Measurements from ENCODE around the gene NHLRC1.

The NHLRC1 gene

GRCh38 chr6:18117136-18117535 is 5.3 kb downstream of the NHLRC1 start:
- H3K27me3 ChIP-seq (ENCODE audit: control insufficient read depth in 2 of 2, insufficient read depth in 2 of 2, low read length in 2 of 2): no peaks in the 10 kb centered on the region
- H3K4me1 ChIP-seq (ENCODE audit: control insufficient read depth in 2 of 2, insufficient read depth in 2 of 2, low read length in 2 of 2): peaks cover 2 to 5% of the 10 kb centered on the region in 2 donors
- H3K27ac ChIP-seq (ENCODE audit: low read depth in 2 of 2, low read length in 2 of 2): no peak overlapping the region
- no peaks in the 10 kb centered on the region for H3K9me3 ChIP-seq (ENCODE audit: control insufficient read depth in 2 of 2, low read length in 2 of 2)
- H3K36me3 ChIP-seq (ENCODE audit: control insufficient read depth in 2 of 2, insufficient read depth in 2 of 2, low read length in 2 of 2): no peaks in the 10 kb centered on the region
- H3K4me3 ChIP-seq (ENCODE audit: low read length in 2 of 2): no peak overlapping the region
- no peak overlapping the region for H3K9ac ChIP-seq (ENCODE audit: low read depth in 1 of 2, low read length in 2 of 2)

- H3K27me3 ChIP-seq (ENCODE audit: control insufficient read depth in 2 of 2, insufficient read depth in 2 of 2, low read length in 2 of 2): no peaks in the 10 kb centered on the region
- H3K9me3 ChIP-seq (ENCODE audit: control insufficient read depth in 2 of 2, low read length in 2 of 2): no peaks in the 10 kb centered on the region
- H3K9ac ChIP-seq (ENCODE audit: low read depth in 1 of 2, low read length in 2 of 2): no peak overlapping the region
- no peak overlapping the region for H3K4me3 ChIP-seq (ENCODE audit: low read length in 2 of 2)
- no peak overlapping the region for H3K27ac ChIP-seq (ENCODE audit: low read depth in 2 of 2, low read length in 2 of 2)
- no peaks in the 10 kb centered on the region for H3K36me3 ChIP-seq (ENCODE audit: control insufficient read depth in 2 of 2, insufficient read depth in 2 of 2, low read length in 2 of 2)
- peaks cover 0 to 3% of the 10 kb centered on the region in 2 donors for H3K4me1 ChIP-seq (ENCODE audit: control insufficient read depth in 2 of 2, insufficient read depth in 2 of 2, low read length in 2 of 2)
These were observed 7.1 kb downstream of the NHLRC1 start for GRCh38 chr6:18115356-18115755.

GRCh38 chr6:18110162-18110561 is 12.3 kb downstream of the NHLRC1 start:
- H3K27ac ChIP-seq (ENCODE audit: low read depth in 2 of 2, low read length in 2 of 2): no peak overlapping the region
- no peak overlapping the region for H3K4me3 ChIP-seq (ENCODE audit: low read length in 2 of 2)
- no peaks in the 10 kb centered on the region for H3K4me1 ChIP-seq (ENCODE audit: control insufficient read depth in 2 of 2, insufficient read depth in 2 of 2, low read length in 2 of 2)
- no peaks in the 10 kb centered on the region for H3K27me3 ChIP-seq (ENCODE audit: control insufficient read depth in 2 of 2, insufficient read depth in 2 of 2, low read length in 2 of 2)
- H3K9ac ChIP-seq (ENCODE audit: low read depth in 1 of 2, low read length in 2 of 2): no peak overlapping the region
- no peaks in the 10 kb centered on the region for H3K9me3 ChIP-seq (ENCODE audit: control insufficient read depth in 2 of 2, low read length in 2 of 2)
- no peaks in the 10 kb centered on the region for H3K36me3 ChIP-seq (ENCODE audit: control insufficient read depth in 2 of 2, insufficient read depth in 2 of 2, low read length in 2 of 2)

DNA sequence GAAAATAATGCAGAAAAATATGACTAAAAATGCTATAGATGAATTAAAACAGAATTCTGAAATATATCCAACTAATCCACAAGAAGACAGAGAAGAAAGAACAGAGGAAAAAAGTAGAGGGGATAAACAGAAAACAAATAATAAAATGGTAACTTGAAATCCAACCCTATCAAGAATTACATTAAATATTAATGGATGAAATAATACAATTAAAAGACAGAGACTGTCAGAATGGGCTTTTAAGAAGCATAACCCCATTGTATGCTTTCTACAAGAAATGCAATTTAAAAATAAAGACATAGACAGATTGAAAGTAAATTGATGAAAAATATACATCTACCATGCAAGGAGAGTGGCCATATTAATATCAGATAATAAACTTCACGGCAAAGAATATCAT is 15.4 kb downstream of the NHLRC1 start:
- Histone ChIP-seq H3K4me3 (ENCODE audit: low read length in 2 of 2) (no peak overlapping the region), H3K27me3 (ENCODE audit: control insufficient read depth in 2 of 2, insufficient read depth in 2 of 2, low read length in 2 of 2) (no peaks in the 10 kb centered on the region), H3K9me3 (ENCODE audit: control insufficient read depth in 2 of 2, low read length in 2 of 2) (no peaks in the 10 kb centered on the region), H3K9ac (ENCODE audit: low read depth in 1 of 2, low read length in 2 of 2) (no peak overlapping the region), H3K27ac (ENCODE audit: low read depth in 2 of 2, low read length in 2 of 2) (no peak overlapping the region), H3K36me3 (ENCODE audit: control insufficient read depth in 2 of 2, insufficient read depth in 2 of 2, low read length in 2 of 2) (no peaks in the 10 kb centered on the region), H3K4me1 (ENCODE audit: control insufficient read depth in 2 of 2, insufficient read depth in 2 of 2, low read length in 2 of 2) (no peaks in the 10 kb centered on the region)

- no peaks in the 10 kb centered on the region for H3K4me1 ChIP-seq (ENCODE audit: control insufficient read depth in 2 of 2, insufficient read depth in 2 of 2, low read length in 2 of 2)
- no peak overlapping the region for H3K27ac ChIP-seq (ENCODE audit: low read depth in 2 of 2, low read length in 2 of 2)
- H3K9me3 ChIP-seq (ENCODE audit: control insufficient read depth in 2 of 2, low read length in 2 of 2): no peaks in the 10 kb centered on the region
- H3K27me3 ChIP-seq (ENCODE audit: control insufficient read depth in 2 of 2, insufficient read depth in 2 of 2, low read length in 2 of 2): no peaks in the 10 kb centered on the region
- H3K9ac ChIP-seq (ENCODE audit: low read depth in 1 of 2, low read length in 2 of 2): no peak overlapping the region
- no peaks in the 10 kb centered on the region for H3K36me3 ChIP-seq (ENCODE audit: control insufficient read depth in 2 of 2, insufficient read depth in 2 of 2, low read length in 2 of 2)
- H3K4me3 ChIP-seq (ENCODE audit: low read length in 2 of 2): no peak overlapping the region
These were observed 19.5 kb downstream of the NHLRC1 start for GRCh38 chr6:18102783-18103509.

- Histone ChIP-seq H3K27me3 (ENCODE audit: control insufficient read depth in 2 of 2, insufficient read depth in 2 of 2, low read length in 2 of 2) (no peaks in the 10 kb centered on the region), H3K4me1 (ENCODE audit: control insufficient read depth in 2 of 2, insufficient read depth in 2 of 2, low read length in 2 of 2) (no peaks in the 10 kb centered on the region), H3K27ac (ENCODE audit: low read depth in 2 of 2, low read length in 2 of 2) (no peak overlapping the region), H3K9ac (ENCODE audit: low read depth in 1 of 2, low read length in 2 of 2) (no peak overlapping the region), H3K4me3 (ENCODE audit: low read length in 2 of 2) (no peak overlapping the region), H3K9me3 (ENCODE audit: control insufficient read depth in 2 of 2, low read length in 2 of 2) (no peaks in the 10 kb centered on the region), H3K36me3 (ENCODE audit: control insufficient read depth in 2 of 2, insufficient read depth in 2 of 2, low read length in 2 of 2) (no peaks in the 10 kb centered on the region)
These were observed 20.6 kb downstream of the NHLRC1 start for GRCh38 chr6:18101873-18102272.

DNA sequence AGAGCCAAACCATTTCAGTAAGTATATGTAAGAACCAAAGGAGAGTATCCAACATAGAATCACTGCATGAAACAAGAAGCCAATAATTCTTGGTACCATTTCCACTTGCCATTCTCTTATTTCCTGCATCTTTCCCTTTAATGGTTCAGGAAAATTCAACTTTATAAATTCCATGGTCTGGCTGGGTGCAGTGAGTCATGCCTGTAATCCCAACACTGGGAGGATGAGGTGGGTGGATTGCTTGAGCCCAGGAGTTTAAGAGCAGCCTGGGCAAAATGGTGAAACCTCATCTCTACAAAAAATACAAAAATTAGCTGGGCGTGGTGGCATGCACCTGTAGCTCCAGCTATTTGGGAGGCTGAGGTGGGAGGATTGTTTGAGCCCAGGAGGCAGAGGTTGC is 21.2 kb downstream of the NHLRC1 start:
- Histone ChIP-seq H3K27me3 (ENCODE audit: control insufficient read depth in 2 of 2, insufficient read depth in 2 of 2, low read length in 2 of 2) (no peaks in the 10 kb centered on the region), H3K9ac (ENCODE audit: low read depth in 1 of 2, low read length in 2 of 2) (no peak overlapping the region), H3K36me3 (ENCODE audit: control insufficient read depth in 2 of 2, insufficient read depth in 2 of 2, low read length in 2 of 2) (no peaks in the 10 kb centered on the region), H3K4me3 (ENCODE audit: low read length in 2 of 2) (no peak overlapping the region), H3K4me1 (ENCODE audit: control insufficient read depth in 2 of 2, insufficient read depth in 2 of 2, low read length in 2 of 2) (no peaks in the 10 kb centered on the region), H3K9me3 (ENCODE audit: control insufficient read depth in 2 of 2, low read length in 2 of 2) (no peaks in the 10 kb centered on the region), H3K27ac (ENCODE audit: low read depth in 2 of 2, low read length in 2 of 2) (no peak overlapping the region)

DNA sequence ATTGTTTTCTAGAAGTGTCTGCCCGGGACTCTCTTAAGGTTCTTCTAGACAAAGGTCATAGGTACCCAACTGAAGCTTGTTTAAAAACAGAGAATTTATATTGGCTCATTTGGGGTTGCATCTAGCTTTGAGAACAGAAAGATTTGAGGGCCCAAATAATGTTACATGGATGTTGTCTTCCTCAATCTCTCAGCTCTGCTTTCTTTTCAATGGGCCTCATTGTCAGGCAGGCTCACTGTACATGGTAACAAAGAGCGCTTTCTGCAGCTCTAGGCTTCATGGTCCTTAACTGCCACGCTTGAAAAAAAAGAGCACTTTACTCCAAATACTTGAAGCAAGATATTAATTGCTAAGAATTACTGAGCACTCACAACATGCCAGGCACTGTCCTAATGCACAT is 22.2 kb downstream of the NHLRC1 start:
- Histone ChIP-seq H3K27ac (ENCODE audit: low read depth in 2 of 2, low read length in 2 of 2) (no peak overlapping the region), H3K36me3 (ENCODE audit: control insufficient read depth in 2 of 2, insufficient read depth in 2 of 2, low read length in 2 of 2) (no peaks in the 10 kb centered on the region), H3K4me3 (ENCODE audit: low read length in 2 of 2) (no peak overlapping the region), H3K9ac (ENCODE audit: low read depth in 1 of 2, low read length in 2 of 2) (no peak overlapping the region), H3K4me1 (ENCODE audit: control insufficient read depth in 2 of 2, insufficient read depth in 2 of 2, low read length in 2 of 2) (no peaks in the 10 kb centered on the region), H3K9me3 (ENCODE audit: control insufficient read depth in 2 of 2, low read length in 2 of 2) (no peaks in the 10 kb centered on the region), H3K27me3 (ENCODE audit: control insufficient read depth in 2 of 2, insufficient read depth in 2 of 2, low read length in 2 of 2) (no peaks in the 10 kb centered on the region)

DNA sequence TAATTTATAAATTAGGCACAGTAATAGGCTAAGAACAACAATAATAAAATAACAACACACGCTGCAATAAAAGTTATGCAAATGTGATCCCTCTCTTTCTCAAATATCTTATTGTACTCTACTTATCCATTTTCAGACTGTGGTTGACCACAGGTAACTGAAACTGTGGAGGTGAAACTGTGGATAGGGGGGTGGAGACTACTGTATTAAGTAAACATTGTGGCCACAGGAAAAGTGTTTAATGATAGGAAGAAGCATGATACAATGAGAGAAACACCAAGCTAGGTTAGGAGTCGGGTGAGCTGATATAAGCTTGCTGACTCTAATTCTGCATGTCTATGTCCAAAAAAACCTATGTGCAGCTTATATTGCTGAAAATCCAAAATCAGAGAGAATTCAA is 23.0 kb downstream of the NHLRC1 start:
- Histone ChIP-seq H3K36me3 (ENCODE audit: control insufficient read depth in 2 of 2, insufficient read depth in 2 of 2, low read length in 2 of 2) (no peaks in the 10 kb centered on the region), H3K9ac (ENCODE audit: low read depth in 1 of 2, low read length in 2 of 2) (no peak overlapping the region), H3K9me3 (ENCODE audit: control insufficient read depth in 2 of 2, low read length in 2 of 2) (no peaks in the 10 kb centered on the region), H3K27ac (ENCODE audit: low read depth in 2 of 2, low read length in 2 of 2) (no peak overlapping the region), H3K27me3 (ENCODE audit: control insufficient read depth in 2 of 2, insufficient read depth in 2 of 2, low read length in 2 of 2) (no peaks in the 10 kb centered on the region), H3K4me1 (ENCODE audit: control insufficient read depth in 2 of 2, insufficient read depth in 2 of 2, low read length in 2 of 2) (no peaks in the 10 kb centered on the region), H3K4me3 (ENCODE audit: low read length in 2 of 2) (no peak overlapping the region)

DNA sequence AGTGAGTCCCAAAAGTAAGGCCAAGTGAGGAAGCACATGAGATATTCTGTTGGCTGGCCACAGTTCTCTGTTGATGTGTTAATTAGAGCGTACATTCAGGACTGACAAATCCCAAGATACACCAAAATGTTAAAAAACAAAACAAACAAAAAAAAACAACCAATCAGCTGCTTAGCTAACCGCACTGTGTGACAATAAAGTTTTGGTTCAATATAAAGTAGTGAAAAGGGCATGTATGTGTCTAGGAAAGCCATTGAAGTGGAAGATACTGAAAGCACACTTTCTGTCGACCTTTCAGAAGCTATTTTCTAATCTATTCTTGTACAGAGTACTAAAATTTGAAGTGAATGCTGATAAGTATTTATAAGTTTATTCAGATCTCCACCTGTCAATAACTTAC is 26.1 kb downstream of the NHLRC1 start:
- no peak overlapping the region for H3K9ac ChIP-seq (ENCODE audit: low read depth in 1 of 2, low read length in 2 of 2)
- H3K36me3 ChIP-seq (ENCODE audit: control insufficient read depth in 2 of 2, insufficient read depth in 2 of 2, low read length in 2 of 2): no peaks in the 10 kb centered on the region
- H3K9me3 ChIP-seq (ENCODE audit: control insufficient read depth in 2 of 2, low read length in 2 of 2): no peaks in the 10 kb centered on the region
- H3K27ac ChIP-seq (ENCODE audit: low read depth in 2 of 2, low read length in 2 of 2): no peak overlapping the region
- H3K27me3 ChIP-seq (ENCODE audit: control insufficient read depth in 2 of 2, insufficient read depth in 2 of 2, low read length in 2 of 2): no peaks in the 10 kb centered on the region
- H3K4me1 ChIP-seq (ENCODE audit: control insufficient read depth in 2 of 2, insufficient read depth in 2 of 2, low read length in 2 of 2): peaks cover 0 to 3% of the 10 kb centered on the region in 2 donors
- no peak overlapping the region for H3K4me3 ChIP-seq (ENCODE audit: low read length in 2 of 2)
